ENCODE results near the gene PARP3.
"Not testable (repeated sequence)": the region's sequence is repeated elsewhere in the genome, so short reads cannot be mapped to it uniquely, and the experiment has no call there.

PARP3 gene

DNA sequence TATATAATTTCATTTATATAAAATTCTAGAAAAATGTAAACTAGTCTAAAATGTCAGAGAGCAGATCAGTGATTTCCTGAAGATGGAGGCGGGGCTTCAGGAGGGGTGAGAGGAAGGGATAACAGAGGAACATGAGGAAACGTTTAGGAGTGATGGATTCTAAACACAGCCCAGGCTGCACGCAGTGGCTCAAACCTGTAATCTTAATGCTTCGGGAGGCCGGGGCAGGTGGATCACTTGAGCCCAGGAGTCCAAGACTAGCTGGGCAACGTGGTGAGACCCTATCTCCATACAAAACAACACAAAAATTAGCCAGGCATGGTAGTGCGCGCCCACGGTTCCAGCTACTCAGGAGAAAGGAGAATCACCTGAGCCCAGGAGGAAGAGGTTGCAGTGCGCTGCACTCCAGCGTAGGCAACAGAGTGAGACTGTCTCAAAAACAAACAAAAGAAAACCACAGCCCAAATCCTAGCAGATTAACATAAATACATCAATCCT lies 21.0 kb upstream of the PARP3 start:
- Histone ChIP-seq H3K27ac (ENCODE audit: low read depth in 2 of 2, low read length in 2 of 2) (no peak overlapping the region), H3K4me1 (ENCODE audit: control insufficient read depth in 2 of 2, insufficient read depth in 2 of 2, low read length in 2 of 2) (no peaks in the 10 kb centered on the region), H3K9ac (ENCODE audit: low read depth in 1 of 2, low read length in 2 of 2) (no peak overlapping the region), H3K9me3 (ENCODE audit: control insufficient read depth in 2 of 2, low read length in 2 of 2) (no peaks in the 10 kb centered on the region), H3K27me3 (ENCODE audit: control insufficient read depth in 2 of 2, insufficient read depth in 2 of 2, low read length in 2 of 2) (no peaks in the 10 kb centered on the region), H3K36me3 (ENCODE audit: control insufficient read depth in 2 of 2, insufficient read depth in 2 of 2, low read length in 2 of 2) (no peaks in the 10 kb centered on the region), H3K4me3 (ENCODE audit: low read length in 2 of 2) (no peak overlapping the region)

DNA sequence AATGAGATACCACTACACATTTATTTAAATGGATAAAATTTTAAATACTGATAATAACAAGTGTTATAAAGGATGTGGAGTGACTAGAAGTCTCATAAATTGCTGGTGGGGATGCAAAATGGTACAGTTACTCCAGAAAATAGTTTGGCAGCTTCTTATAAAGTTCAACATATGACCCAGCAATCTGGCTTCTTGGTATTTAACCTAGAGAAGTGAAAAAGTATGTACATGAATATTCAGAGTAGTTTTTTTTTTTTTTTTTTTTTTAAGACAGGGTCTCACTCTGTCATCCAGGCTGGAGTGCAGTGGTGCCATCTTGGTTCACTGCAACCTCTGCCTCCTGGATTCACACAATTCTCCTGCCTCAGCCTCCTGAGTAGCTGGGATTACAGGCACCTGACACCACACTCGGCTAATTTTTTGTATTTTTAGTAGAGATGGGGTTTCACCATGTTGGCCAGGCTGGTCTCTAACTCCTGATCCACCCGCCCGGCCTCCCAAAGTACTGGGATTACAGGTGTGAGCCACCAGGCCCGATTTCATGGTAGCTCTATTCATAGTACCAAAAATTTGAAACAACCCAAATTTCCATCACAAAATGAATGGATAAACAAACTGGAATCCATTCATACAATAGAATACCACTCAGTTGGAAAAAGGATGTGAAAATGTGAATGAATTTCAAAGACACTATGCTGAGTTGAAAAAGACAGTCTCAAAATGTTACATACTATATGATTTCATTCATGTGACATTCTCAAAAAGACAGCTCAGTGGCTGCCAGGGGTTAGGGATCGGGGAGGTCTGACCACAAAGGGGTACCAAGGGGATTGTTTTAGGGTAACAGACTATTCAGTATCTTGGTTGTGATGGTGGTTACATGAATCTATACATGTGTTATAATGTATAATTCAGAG lies 14.8 kb upstream of the PARP3 start:
- Histone ChIP-seq H3K4me1 (ENCODE audit: control insufficient read depth in 2 of 2, insufficient read depth in 2 of 2, low read length in 2 of 2) (no peaks in the 10 kb centered on the region), H3K4me3 (ENCODE audit: low read length in 2 of 2) (no peak overlapping the region), H3K9ac (ENCODE audit: low read depth in 1 of 2, low read length in 2 of 2) (no peak overlapping the region)

DNA sequence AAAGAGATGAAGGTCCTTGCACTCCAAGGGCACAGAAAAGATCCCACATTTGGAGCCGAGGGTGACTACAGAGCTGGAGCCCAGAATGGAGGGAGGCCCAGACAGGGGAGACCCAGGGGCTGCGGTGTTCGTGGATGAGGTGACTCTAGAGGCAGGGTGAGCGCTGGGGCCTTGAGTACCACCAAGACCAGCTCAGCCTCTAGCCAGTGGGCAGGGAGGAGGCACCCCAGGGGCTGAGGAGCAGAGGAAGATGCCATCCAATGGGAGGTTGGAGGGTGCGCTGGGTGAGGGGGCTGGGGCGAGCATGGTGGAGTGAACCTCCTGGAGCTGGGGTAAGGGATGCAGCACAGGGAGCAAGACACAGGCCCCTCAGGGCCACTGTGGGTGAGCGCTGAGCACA lies 13.7 kb upstream of the PARP3 start:
- Histone ChIP-seq H3K27ac (ENCODE audit: low read depth in 2 of 2, low read length in 2 of 2) (no peak overlapping the region), H3K4me1 (ENCODE audit: control insufficient read depth in 2 of 2, insufficient read depth in 2 of 2, low read length in 2 of 2) (no peaks in the 10 kb centered on the region), H3K27me3 (ENCODE audit: control insufficient read depth in 2 of 2, insufficient read depth in 2 of 2, low read length in 2 of 2) (no peaks in the 10 kb centered on the region), H3K36me3 (ENCODE audit: control insufficient read depth in 2 of 2, insufficient read depth in 2 of 2, low read length in 2 of 2) (peaks cover 7 to 9% of the 10 kb centered on the region in 2 donors), H3K4me3 (ENCODE audit: low read length in 2 of 2) (no peak overlapping the region), H3K9me3 (ENCODE audit: control insufficient read depth in 2 of 2, low read length in 2 of 2) (no peaks in the 10 kb centered on the region), H3K9ac (ENCODE audit: low read depth in 1 of 2, low read length in 2 of 2) (no peak overlapping the region)

More for the DNA sequence above, 14.8 kb upstream of the PARP3 start:
- no peaks in the 10 kb centered on the region for H3K36me3 ChIP-seq (ENCODE audit: control insufficient read depth in 2 of 2, insufficient read depth in 2 of 2, low read length in 2 of 2)
- no peak overlapping the region for H3K27ac ChIP-seq (ENCODE audit: low read depth in 2 of 2, low read length in 2 of 2)
- no peaks in the 10 kb centered on the region for H3K27me3 ChIP-seq (ENCODE audit: control insufficient read depth in 2 of 2, insufficient read depth in 2 of 2, low read length in 2 of 2)
- no peaks in the 10 kb centered on the region for H3K9me3 ChIP-seq (ENCODE audit: control insufficient read depth in 2 of 2, low read length in 2 of 2)

DNA sequence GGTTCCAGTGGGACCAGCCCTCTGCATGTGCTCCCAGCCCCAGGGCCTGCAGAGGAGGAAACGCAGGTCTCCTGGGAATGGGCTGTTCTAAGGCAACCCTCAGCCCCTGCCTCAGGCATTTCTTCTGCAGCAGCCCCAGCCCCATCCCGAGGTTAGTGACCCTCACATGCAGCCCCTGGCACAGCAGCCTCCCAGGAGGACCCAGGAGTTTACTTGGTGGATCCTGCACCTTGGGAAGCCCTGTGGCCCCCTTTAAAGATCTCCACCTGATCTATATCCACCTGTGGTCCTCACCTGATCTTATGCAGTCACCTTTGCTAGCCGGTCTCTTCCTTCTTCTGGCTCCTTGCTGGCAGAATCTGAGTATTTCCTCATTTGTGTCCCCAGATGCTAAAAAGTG lies 13.2 kb upstream of the PARP3 start:
- H3K9ac ChIP-seq (ENCODE audit: low read depth in 1 of 2, low read length in 2 of 2); H3K4me3 ChIP-seq (ENCODE audit: low read length in 2 of 2); H3K27ac ChIP-seq (ENCODE audit: low read depth in 2 of 2, low read length in 2 of 2); H3K4me1 ChIP-seq (ENCODE audit: control insufficient read depth in 2 of 2, insufficient read depth in 2 of 2, low read length in 2 of 2); H3K9me3 ChIP-seq (ENCODE audit: control insufficient read depth in 2 of 2, low read length in 2 of 2); H3K27me3 ChIP-seq (ENCODE audit: control insufficient read depth in 2 of 2, insufficient read depth in 2 of 2, low read length in 2 of 2): not testable (repeated sequence)
- H3K36me3 ChIP-seq (ENCODE audit: control insufficient read depth in 2 of 2, insufficient read depth in 2 of 2, low read length in 2 of 2) = peaks cover 11 to 14% of the 10 kb centered on the region in 2 donors

DNA sequence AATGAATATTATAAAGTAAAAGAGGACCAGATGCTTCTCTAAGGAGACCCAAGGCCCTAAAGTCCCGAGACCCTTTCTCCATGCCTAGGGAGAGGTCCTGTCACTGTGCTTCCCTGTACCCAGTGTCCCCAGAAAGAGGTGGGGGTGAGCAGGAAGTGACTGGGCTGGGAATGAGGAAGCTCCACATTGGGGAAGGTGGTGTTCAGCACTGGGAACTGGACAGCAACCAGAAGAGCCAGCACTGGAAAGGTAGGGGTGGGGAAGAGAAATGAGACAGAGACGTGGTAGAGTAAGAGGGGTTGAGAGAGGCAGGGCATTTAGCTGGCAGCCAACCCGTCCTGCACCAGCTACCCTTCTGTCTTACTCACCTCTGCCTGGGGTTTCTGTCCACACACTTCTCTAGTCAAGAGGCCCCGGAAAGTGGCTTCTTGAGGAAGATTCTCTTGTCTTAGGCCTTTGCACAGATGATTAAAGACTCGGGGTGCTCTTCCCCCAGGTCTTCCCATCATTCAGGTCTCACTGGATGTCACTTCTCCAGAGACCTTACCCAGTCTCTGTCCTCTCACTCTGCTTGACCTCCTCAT lies 12.7 kb upstream of the PARP3 start:
- H3K4me1 ChIP-seq (ENCODE audit: control insufficient read depth in 2 of 2, insufficient read depth in 2 of 2, low read length in 2 of 2) = no peaks in the 10 kb centered on the region
- peaks cover 15 to 19% of the 10 kb centered on the region in 2 donors for H3K36me3 ChIP-seq (ENCODE audit: control insufficient read depth in 2 of 2, insufficient read depth in 2 of 2, low read length in 2 of 2)
- no peak overlapping the region for H3K27ac ChIP-seq (ENCODE audit: low read depth in 2 of 2, low read length in 2 of 2)

DNA sequence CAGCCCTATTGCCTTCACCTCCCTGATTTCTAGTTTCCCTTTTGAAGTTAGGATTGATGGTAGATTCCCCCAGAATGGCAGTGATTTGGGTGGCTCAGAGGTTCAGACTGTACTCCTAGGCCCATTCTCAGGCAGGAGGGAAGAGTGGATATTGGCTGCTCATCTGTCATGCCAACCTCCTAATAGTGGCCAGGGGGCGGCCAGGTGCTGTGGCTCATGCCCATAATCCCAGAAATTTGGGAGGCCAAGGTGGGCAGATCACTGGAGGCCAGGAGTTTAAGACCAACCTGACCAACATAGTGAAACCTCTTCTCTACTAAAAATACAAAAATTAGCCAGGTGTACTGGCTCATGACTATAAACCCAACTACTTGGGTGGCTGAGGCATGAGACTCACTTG lies 11.7 kb upstream of the PARP3 start:
- Histone ChIP-seq H3K27me3 (ENCODE audit: control insufficient read depth in 2 of 2, insufficient read depth in 2 of 2, low read length in 2 of 2) (no peaks in the 10 kb centered on the region), H3K36me3 (ENCODE audit: control insufficient read depth in 2 of 2, insufficient read depth in 2 of 2, low read length in 2 of 2) (peaks cover 21 to 28% of the 10 kb centered on the region in 2 donors), H3K9ac (ENCODE audit: low read depth in 1 of 2, low read length in 2 of 2) (no peak overlapping the region), H3K27ac (ENCODE audit: low read depth in 2 of 2, low read length in 2 of 2) (no peak overlapping the region), H3K4me3 (ENCODE audit: low read length in 2 of 2) (no peak overlapping the region), H3K4me1 (ENCODE audit: control insufficient read depth in 2 of 2, insufficient read depth in 2 of 2, low read length in 2 of 2) (no peaks in the 10 kb centered on the region), H3K9me3 (ENCODE audit: control insufficient read depth in 2 of 2, low read length in 2 of 2) (no peaks in the 10 kb centered on the region)

More for the DNA sequence above, 12.7 kb upstream of the PARP3 start:
- Histone ChIP-seq H3K9ac (ENCODE audit: low read depth in 1 of 2, low read length in 2 of 2) (no peak overlapping the region), H3K27me3 (ENCODE audit: control insufficient read depth in 2 of 2, insufficient read depth in 2 of 2, low read length in 2 of 2) (no peaks in the 10 kb centered on the region), H3K4me3 (ENCODE audit: low read length in 2 of 2) (no peak overlapping the region), H3K9me3 (ENCODE audit: control insufficient read depth in 2 of 2, low read length in 2 of 2) (no peaks in the 10 kb centered on the region)

DNA sequence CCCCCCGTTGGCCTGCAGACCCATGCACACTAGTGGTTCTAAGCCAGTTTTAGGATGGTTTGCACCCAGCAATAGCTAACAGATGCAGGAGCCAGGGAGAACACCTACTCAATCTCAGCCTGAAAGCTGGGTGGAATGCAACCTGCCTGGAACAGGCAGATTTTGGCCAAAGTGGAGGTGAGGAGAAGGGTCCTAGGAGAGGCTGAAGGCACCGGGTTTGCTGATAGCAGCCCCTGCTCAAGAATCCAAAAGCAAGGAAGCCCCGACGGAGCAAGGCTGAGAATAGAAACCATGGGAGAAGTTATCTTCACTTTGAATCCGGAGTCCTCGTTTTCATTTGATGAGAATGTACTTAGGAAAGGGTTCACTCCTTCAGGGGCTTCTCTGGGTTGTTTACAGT lies 10.4 kb upstream of the PARP3 start:
- peaks cover 32 to 38% of the 10 kb centered on the region in 2 donors for H3K36me3 ChIP-seq (ENCODE audit: control insufficient read depth in 2 of 2, insufficient read depth in 2 of 2, low read length in 2 of 2)
- H3K4me1 ChIP-seq (ENCODE audit: control insufficient read depth in 2 of 2, insufficient read depth in 2 of 2, low read length in 2 of 2) = no peaks in the 10 kb centered on the region
- no peak overlapping the region for H3K4me3 ChIP-seq (ENCODE audit: low read length in 2 of 2)
- no peak overlapping the region for H3K9ac ChIP-seq (ENCODE audit: low read depth in 1 of 2, low read length in 2 of 2)
- no peaks in the 10 kb centered on the region for H3K27me3 ChIP-seq (ENCODE audit: control insufficient read depth in 2 of 2, insufficient read depth in 2 of 2, low read length in 2 of 2)
- no peaks in the 10 kb centered on the region for H3K9me3 ChIP-seq (ENCODE audit: control insufficient read depth in 2 of 2, low read length in 2 of 2)
- no peak overlapping the region for H3K27ac ChIP-seq (ENCODE audit: low read depth in 2 of 2, low read length in 2 of 2)

DNA sequence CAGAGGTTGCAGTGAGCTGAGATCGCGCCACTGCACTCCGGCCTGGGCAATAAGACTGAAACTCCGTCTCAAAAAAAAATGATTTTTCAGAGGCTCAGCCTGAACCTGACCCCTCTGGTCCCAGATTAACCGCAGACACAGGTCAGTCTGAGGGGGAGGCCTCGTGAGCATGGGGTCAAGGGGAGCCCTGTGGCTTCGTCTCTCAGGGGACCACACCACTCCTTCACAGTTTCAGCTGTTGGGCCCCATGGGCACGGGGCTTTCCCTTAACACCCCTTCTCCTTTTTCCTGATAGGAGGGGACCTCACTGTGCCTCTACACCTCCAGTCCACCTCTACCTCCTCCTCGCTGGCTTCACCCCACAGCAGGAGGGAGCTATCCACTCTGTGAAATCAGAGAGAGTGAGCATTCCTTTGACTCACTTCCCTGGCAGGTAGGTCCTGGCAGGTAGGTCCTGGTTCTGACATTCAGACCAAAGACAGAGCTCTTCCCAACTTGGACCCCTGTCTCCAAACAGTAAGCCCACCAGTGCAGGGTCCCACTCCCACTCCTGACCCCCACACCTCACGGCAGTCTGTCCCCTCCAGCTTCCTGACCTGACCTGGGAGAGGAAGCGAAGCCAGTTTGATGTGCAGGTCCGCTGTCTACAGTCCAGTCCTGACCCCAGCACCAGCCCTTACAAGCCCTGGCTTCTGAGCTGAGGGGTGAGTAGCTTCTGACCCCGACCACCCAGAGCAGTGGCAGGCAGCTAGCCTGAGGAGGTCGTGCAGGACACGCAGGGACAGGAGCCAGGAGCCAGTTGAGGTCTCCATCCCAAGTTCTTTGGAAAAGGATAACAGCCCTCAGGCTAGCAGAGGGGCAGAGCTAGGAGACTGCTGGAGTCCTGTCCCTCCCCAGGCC lies 9.4 kb upstream of the PARP3 start:
- H3K4me3 ChIP-seq (ENCODE audit: low read length in 2 of 2) = no peak overlapping the region
- no peak overlapping the region for H3K9ac ChIP-seq (ENCODE audit: low read depth in 1 of 2, low read length in 2 of 2)
- H3K27ac ChIP-seq (ENCODE audit: low read depth in 2 of 2, low read length in 2 of 2) = no peak overlapping the region
- H3K9me3 ChIP-seq (ENCODE audit: control insufficient read depth in 2 of 2, low read length in 2 of 2) = no peaks in the 10 kb centered on the region
- H3K4me1 ChIP-seq (ENCODE audit: control insufficient read depth in 2 of 2, insufficient read depth in 2 of 2, low read length in 2 of 2) = no peaks in the 10 kb centered on the region
- peaks cover 41 to 48% of the 10 kb centered on the region in 2 donors for H3K36me3 ChIP-seq (ENCODE audit: control insufficient read depth in 2 of 2, insufficient read depth in 2 of 2, low read length in 2 of 2)
- H3K27me3 ChIP-seq (ENCODE audit: control insufficient read depth in 2 of 2, insufficient read depth in 2 of 2, low read length in 2 of 2) = no peaks in the 10 kb centered on the region

DNA sequence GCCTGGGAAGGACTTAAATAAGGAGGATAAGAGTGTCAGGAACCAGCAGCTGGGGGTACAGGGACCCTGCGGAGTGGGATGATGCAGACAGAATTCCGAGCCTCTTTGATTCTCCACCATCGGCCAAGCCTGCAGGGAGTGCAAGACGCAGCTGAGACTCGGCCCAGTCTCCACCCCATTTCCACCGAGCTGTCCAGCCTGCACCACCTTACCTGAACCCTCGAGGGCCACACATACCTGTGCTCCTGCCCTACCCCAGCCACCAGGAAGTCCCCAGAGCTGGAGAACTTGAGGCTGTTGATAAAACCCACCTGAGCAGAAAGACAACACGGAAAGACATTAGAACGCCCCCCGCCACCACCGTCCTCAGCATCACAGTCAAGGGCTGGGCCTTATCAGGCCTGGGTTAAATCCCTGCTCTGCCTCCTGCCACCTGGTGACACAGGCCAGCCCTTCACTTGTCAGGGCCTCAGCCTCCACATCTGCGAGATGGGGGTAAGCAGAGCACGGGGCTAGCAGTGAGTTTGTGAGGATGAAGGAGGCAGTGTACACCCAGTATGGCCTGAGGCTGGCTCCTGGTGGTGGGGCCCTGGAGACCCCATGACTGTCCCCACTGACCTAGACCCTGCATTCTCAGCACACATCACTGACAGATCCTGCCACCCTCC lies 8.6 kb upstream of the PARP3 start:
- no peak overlapping the region for H3K27ac ChIP-seq (ENCODE audit: low read depth in 2 of 2, low read length in 2 of 2)
- no peak overlapping the region for H3K4me3 ChIP-seq (ENCODE audit: low read length in 2 of 2)
- H3K27me3 ChIP-seq (ENCODE audit: control insufficient read depth in 2 of 2, insufficient read depth in 2 of 2, low read length in 2 of 2) = no peaks in the 10 kb centered on the region
- H3K4me1 ChIP-seq (ENCODE audit: control insufficient read depth in 2 of 2, insufficient read depth in 2 of 2, low read length in 2 of 2) = no peaks in the 10 kb centered on the region
- H3K9me3 ChIP-seq (ENCODE audit: control insufficient read depth in 2 of 2, low read length in 2 of 2) = no peaks in the 10 kb centered on the region
- H3K9ac ChIP-seq (ENCODE audit: low read depth in 1 of 2, low read length in 2 of 2) = no peak overlapping the region
- peaks cover 44 to 48% of the 10 kb centered on the region in 2 donors for H3K36me3 ChIP-seq (ENCODE audit: control insufficient read depth in 2 of 2, insufficient read depth in 2 of 2, low read length in 2 of 2)
